Neutrophil (primary cell): ENCODE data around the gene SFXN5.

Source experiments
- H3K27ac ChIP-seq: fragments of 200-600 bp; sonication (generic); 2 replicates; pipeline ENCODE4 v1.5.1; 2016; ENCODE audit warnings: mild to moderate bottlenecking, moderate library complexity
- H3K27me3 ChIP-seq: fragments of 200-600 bp; sonication (generic); 2 replicates; pipeline ENCODE4 v1.6.0; 2016; ENCODE audit warnings: mild to moderate bottlenecking
- H3K36me3 ChIP-seq: fragments of 200-600 bp; sonication (generic); 2 replicates; pipeline ENCODE4 v1.5.1; 2017
- H3K4me1 ChIP-seq, 2 experiments: fragments of 200-600 bp in 1 of 2; sonication (generic) in 1 of 2; 1 replicate in 1 of 2; 2 replicates in 1 of 2; pipeline versions ENCODE4 v1.5.1 to v1.6.1; 2013 to 2016; ENCODE audit warnings: low read depth in 1 of 2, low read length in 1 of 2, mild to moderate bottlenecking in 1 of 2, moderate library complexity in 1 of 2; ENCODE audit not compliant: control insufficient read depth in 1 of 2, insufficient read depth in 1 of 2
- H3K4me3 ChIP-seq, 2 experiments: fragments of 200-600 bp in 1 of 2; sonication (generic) in 1 of 2; 1 replicate in 1 of 2; 2 replicates in 1 of 2; pipeline ENCODE4 v1.5.1; 2013 to 2016; ENCODE audit warnings: low read depth in 1 of 2, low read length in 1 of 2, mild to moderate bottlenecking in 1 of 2, moderate library complexity in 1 of 2
- H3K9me3 ChIP-seq: fragments of 200-600 bp; sonication (generic); 2 replicates; pipeline ENCODE4 v1.5.1; 2016
- CTCF ChIP-seq: fragments of 200-600 bp; sonication (generic); IDR thresholded peaks from 2 replicates; pipeline ENCODE4 v1.5.1; 2016; ENCODE audit warnings: antibody characterized with exemption

Gene SFXN5

GRCh38 chr2:73037947-73038585, 33.4 kb downstream of the SFXN5 start:
- H3K27me3 ChIP-seq, result no peaks in the 10 kb centered on the region
- H3K4me1 ChIP-seq, result peaks cover 51 to 52% of the 10 kb centered on the region in 2 experiments
- H3K27ac ChIP-seq, result peak overlapping the region; percentile 88
- peaks cover 34% of the 10 kb centered on the region for H3K36me3 ChIP-seq
- H3K9me3 ChIP-seq, result no peaks in the 10 kb centered on the region
- TF ChIP-seq CTCF, result no peak
- H3K4me3 ChIP-seq, result no peak overlapping the region

DNA sequence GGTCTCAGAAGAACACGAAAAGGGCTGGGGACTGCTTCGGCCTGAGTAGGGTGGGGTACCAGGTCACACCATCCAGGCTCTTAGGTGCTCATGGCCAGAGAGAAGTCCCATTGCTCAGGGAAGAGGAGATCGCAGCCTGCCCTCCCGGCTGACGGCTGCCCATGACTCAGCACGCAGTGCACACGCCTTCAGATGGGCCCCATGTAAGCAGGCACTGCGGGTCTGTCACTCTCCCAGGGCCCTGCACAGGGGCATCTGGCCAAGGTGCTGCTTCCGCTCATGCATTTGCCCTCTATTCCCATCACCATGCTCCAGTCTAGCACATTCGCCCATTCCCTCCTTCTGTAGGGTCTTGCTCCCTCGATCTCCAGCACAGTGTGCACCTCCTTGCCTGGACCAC, 34.7 kb downstream of the SFXN5 start:
- Histone ChIP-seq H3K4me3 (peak overlapping the region; percentile 9 to 47), H3K27me3 (no peaks in the 10 kb centered on the region), H3K27ac (peak overlapping the region; percentile 88), H3K4me1 (peaks cover 64 to 65% of the 10 kb centered on the region in 2 experiments), H3K36me3 (peaks cover 34% of the 10 kb centered on the region), H3K9me3 (no peaks in the 10 kb centered on the region)
- no peak for TF ChIP-seq CTCF

DNA sequence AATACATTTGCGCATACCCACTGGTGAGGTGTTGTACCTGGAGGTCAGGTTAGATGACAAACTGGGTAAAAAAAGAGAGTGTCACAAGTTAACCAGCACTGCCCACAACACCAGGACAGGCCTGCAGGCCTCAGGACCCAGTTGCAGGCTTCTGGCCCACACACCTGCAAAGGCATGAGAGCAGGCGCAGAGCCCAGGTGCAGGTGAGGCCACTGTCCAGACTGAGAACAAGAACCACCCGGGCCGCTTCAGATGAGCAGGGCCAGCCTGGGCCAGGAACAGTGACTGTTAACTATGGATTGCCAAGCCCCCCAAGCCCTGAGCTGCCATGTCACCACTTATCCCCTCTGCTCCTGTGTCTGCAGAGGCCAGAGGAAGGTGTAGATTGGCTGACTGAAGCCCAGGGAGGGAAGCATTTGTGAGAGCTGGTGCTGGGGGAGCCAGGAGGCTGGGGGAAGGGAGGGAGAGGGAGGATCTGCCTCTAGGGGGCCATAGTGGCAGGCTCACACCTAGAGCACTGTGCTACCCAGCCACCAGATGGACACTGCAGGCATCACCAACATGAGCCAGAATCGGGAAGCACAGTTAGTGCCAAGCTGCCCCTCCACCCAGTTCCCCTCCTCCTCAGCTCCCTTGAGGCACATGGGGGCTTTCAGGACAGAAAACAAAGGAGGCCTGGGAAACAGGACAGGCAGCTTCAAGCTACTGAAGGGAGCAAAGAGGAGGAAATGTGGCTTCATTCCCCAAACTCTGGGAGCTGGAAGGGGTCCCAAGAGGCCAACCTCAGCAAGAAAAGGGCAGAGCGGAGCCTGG, 35.4 kb downstream of the SFXN5 start:
- Histone ChIP-seq H3K27ac (peak overlapping the region; percentile 88), H3K4me1 (peaks cover 70 to 72% of the 10 kb centered on the region in 2 experiments), H3K9me3 (no peaks in the 10 kb centered on the region), H3K27me3 (no peaks in the 10 kb centered on the region), H3K4me3 (peak overlapping the region; percentile 9 to 47), H3K36me3 (peaks cover 27% of the 10 kb centered on the region)
- TF ChIP-seq CTCF, result no peak

DNA sequence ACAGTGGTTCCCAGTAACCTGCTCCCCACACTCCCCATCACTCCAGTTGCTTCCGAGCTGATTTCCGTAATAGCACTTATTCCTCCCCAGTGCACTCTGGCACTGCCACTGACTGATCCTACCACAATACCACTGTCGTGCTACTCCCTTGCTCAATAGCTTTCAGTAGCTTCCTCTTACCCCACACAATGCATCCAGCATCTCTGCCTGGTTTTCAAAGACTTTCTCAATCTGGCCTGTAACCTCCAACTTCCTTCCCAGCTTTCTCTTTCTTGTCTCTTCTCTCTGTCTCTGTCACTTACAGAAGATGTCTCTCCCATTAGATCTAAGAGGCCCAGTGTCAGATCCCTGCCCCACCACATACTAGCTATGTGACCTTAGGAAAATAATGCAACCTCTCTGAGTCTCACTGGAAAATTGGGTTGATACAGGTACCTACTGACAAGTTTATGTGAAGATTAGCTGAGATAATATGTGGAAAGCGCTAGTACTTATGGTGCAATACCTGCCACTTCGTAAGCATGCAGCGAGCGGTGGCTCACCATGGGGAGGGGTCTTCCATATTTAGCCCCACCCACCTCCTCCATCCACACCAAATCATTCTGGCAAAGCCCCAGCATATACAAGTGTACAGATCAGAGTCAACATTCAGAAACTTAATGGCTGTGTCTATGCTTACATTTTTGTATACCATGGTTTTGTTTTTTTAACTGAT, 36.7 kb downstream of the SFXN5 start:
- H3K4me1 ChIP-seq, result peaks cover 72 to 75% of the 10 kb centered on the region in 2 experiments
- peak overlapping the region; percentile 29 to 47 for H3K4me3 ChIP-seq
- peaks cover 15% of the 10 kb centered on the region for H3K36me3 ChIP-seq
- H3K27ac ChIP-seq, result peak overlapping the region; percentile 88
- TF ChIP-seq CTCF, result no peak
- no peaks in the 10 kb centered on the region for H3K9me3 ChIP-seq
- no peaks in the 10 kb centered on the region for H3K27me3 ChIP-seq

DNA sequence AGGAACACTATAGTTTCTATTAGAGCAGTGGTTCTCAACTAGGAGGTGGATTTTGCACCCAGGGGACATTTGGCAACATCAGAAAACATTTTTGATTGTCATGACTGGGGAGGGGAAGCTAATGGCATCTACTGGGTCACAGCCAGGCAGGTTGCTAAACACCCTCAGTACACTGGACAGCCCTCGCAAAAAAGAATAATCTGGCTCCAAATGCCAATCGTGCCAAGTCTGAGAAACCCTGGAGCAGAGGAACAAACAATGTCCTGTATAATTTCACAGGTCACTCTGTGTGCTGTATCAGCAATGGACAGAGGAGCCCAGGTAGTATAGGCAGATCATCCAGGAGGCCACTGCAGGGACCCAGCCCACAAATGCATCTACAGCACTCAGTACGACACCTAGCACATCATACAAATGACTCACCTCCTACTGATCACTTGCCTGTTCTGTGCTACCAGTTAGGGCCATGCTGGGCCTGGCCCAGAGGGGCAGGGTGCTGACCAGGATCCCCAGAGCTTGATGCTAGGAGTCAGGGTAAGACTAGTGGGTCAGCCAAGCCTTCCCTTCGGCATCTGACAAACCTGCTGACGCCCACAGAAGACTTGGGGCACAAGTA, 37.6 kb downstream of the SFXN5 start:
- TF ChIP-seq CTCF, result no peak
- peak overlapping the region; percentile 88 for H3K27ac ChIP-seq
- H3K9me3 ChIP-seq, result no peaks in the 10 kb centered on the region
- H3K36me3 ChIP-seq, result peaks cover 7% of the 10 kb centered on the region
- H3K4me3 ChIP-seq, result peak overlapping the region; percentile 29 to 47
- H3K4me1 ChIP-seq, result peaks cover 74 to 78% of the 10 kb centered on the region in 2 experiments
- no peaks in the 10 kb centered on the region for H3K27me3 ChIP-seq
